SK-N-SH (cell line): Measurements from ENCODE around the gene KCNT1. TPM values are rescaled to one million over a fixed set of nuclear protein-coding genes. Genes with fewer than 3 reads are reported as not detected.

Experiments
- CTCF ChIA-PET: fragments of 300-600, 350-600 bp; formaldehyde crosslinking; extraction: SDS; loops from one replicate; lab custom pipeline; 2021; lab: Yijun Ruan, JAX
- POLR2A ChIA-PET: fragments of 350-600 bp; sonication (Branson Sonifier 250); formaldehyde crosslinking; extraction: SDS; loops from one replicate; lab custom pipeline; 2020; ENCODE audit warnings: antibody characterized with exemption, inconsistent platforms; lab: Yijun Ruan, JAX
- DNase-seq: peaks from one replicate; pipeline ENCODE4 v3.0.0; 2012
- H2AFZ ChIP-seq: fragments of 200-600 bp; sonication (generic); 2 replicates; pipeline ENCODE4 v1.8.1; 2016; ENCODE audit warnings: antibody characterized with exemption, mild to moderate bottlenecking, low read depth
- H3F3A ChIP-seq: fragments of 200-600 bp; sonication (generic); replicated peaks from 2 replicates; pipeline ENCODE3; 2016; ENCODE audit warnings: antibody characterized with exemption, mild to moderate bottlenecking; ENCODE audit not compliant: insufficient read depth
- H3K27ac ChIP-seq, 2 experiments: fragments of 200-500 bp in 1 of 2; fragments of 200-600 bp in 1 of 2; sonication (Bioruptor generic) in 1 of 2; sonication (generic), shearing (Covaris generic) in 1 of 2; 2 replicates each; pipeline versions ENCODE4 v1.5.1 to v1.6.1; 2014 to 2016; ENCODE audit warnings: low read depth in 2 of 2, inconsistent platforms in 1 of 2, low read length in 1 of 2, mild to moderate bottlenecking in 1 of 2, mixed read lengths in 1 of 2
- H3K27me3 ChIP-seq: fragments of 200-600 bp; sonication (generic), shearing (Covaris generic); 2 replicates; pipeline ENCODE4 v1.6.1; 2016; ENCODE audit warnings: mixed run types; ENCODE audit not compliant: insufficient read depth
- H3K36me3 ChIP-seq, 2 experiments: fragments of 200-500 bp in 1 of 2; fragments of 200-600 bp in 1 of 2; sonication (Bioruptor generic) in 1 of 2; sonication (generic) in 1 of 2; replicated peaks in 1 of 2; 2 replicates each; pipeline versions ENCODE3 to v1.5.1; 2014 to 2016; ENCODE audit warnings: low read length in 1 of 2, mild to moderate bottlenecking in 1 of 2; ENCODE audit not compliant: insufficient read depth in 2 of 2, control insufficient read depth in 1 of 2
- H3K4me1 ChIP-seq, 2 experiments: fragments of 200-500 bp in 1 of 2; fragments of 200-600 bp in 1 of 2; sonication (Bioruptor generic) in 1 of 2; sonication (generic), shearing (Covaris generic) in 1 of 2; 2 replicates each; pipeline versions ENCODE4 v1.5.1 to v1.6.1; 2014 to 2016; ENCODE audit warnings: low read depth in 1 of 2, low read length in 1 of 2, mixed run types in 1 of 2; ENCODE audit not compliant: insufficient read depth in 2 of 2, control insufficient read depth in 1 of 2
- H3K4me2 ChIP-seq: fragments of 200-600 bp; sonication (generic), shearing (Covaris generic); 2 replicates; pipeline ENCODE4 v1.6.1; 2017; ENCODE audit warnings: mixed run types
- H3K4me3 ChIP-seq, 2 experiments: fragments of 200-500 bp in 1 of 2; fragments of 200-600 bp in 1 of 2; sonication (Bioruptor generic) in 1 of 2; sonication (generic), shearing (Covaris generic) in 1 of 2; 2 replicates each; pipeline versions ENCODE4 v1.5.1 to v1.8.1; 2014 to 2016; ENCODE audit warnings: low read depth in 2 of 2, inconsistent platforms in 1 of 2, low read length in 1 of 2, mild to moderate bottlenecking in 1 of 2, mixed read lengths in 1 of 2, moderate library complexity in 1 of 2
- H3K79me2 ChIP-seq: fragments of 200-600 bp; sonication (generic); 2 replicates; pipeline ENCODE4 v1.8.1; 2017; ENCODE audit warnings: mild to moderate bottlenecking; ENCODE audit not compliant: insufficient read depth
- H3K9ac ChIP-seq: fragments of 200-600 bp; sonication (generic); 2 replicates; pipeline ENCODE4 v1.6.1; 2017; ENCODE audit warnings: mixed run types
- H3K9me2 ChIP-seq: fragments of 200-600 bp; sonication (generic); 2 replicates; pipeline ENCODE4 v1.6.1; 2017; ENCODE audit warnings: mixed run types
- H3K9me3 ChIP-seq: fragments of 200-600 bp; sonication (generic); 2 replicates; pipeline ENCODE4 v1.6.1; 2017; ENCODE audit warnings: mixed run types, mild to moderate bottlenecking, moderate library complexity
- H4K20me1 ChIP-seq: fragments of 200-600 bp; sonication (generic); 2 replicates; pipeline ENCODE4 v1.6.1; 2017; ENCODE audit warnings: mild to moderate bottlenecking, mixed run types; ENCODE audit not compliant: insufficient read depth
- CHD2 ChIP-seq: fragments of 150-350 bp; IDR thresholded peaks from 2 replicates; pipeline ENCODE4 v1.6.1; 2018; ENCODE audit warnings: low read length; ENCODE audit not compliant: partially characterized antibody
- EP300 ChIP-seq, 2 experiments: IDR thresholded peaks; 2 replicates each; pipeline versions ENCODE4 v1.4.0 to v1.6.1; 2012; ENCODE audit warnings: borderline replicate concordance in 1 of 2, low read depth in 1 of 2, low read length in 1 of 2
- FOXJ3 ChIP-seq: sonication (generic); formaldehyde crosslinking; IDR thresholded peaks from 2 replicates; pipeline ENCODE4 v1.5.1; 2020; ENCODE audit warnings: mild to moderate bottlenecking, missing genetic modification reagents
- NRF1 ChIP-seq: IDR thresholded peaks from 2 replicates; pipeline ENCODE4 v1.6.1; 2012; ENCODE audit warnings: low read depth, mild to moderate bottlenecking, low read length
- RAD21 ChIP-seq: IDR thresholded peaks from 2 replicates; pipeline ENCODE4 v1.6.1; 2012; ENCODE audit warnings: mild to moderate bottlenecking, low read length
- RCOR1 ChIP-seq: fragments of 150-350 bp; IDR thresholded peaks from 2 replicates; pipeline ENCODE4 v1.6.1; 2017; ENCODE audit warnings: antibody characterized with exemption, low read length
- TAF1 ChIP-seq: IDR thresholded peaks from 2 replicates; pipeline ENCODE4 v1.6.1; 2012; ENCODE audit warnings: low read depth, mild to moderate bottlenecking, low read length, moderate library complexity, borderline replicate concordance
- WGBS: methylation state at CpG from one replicate; pipeline ENCODE4 v1.1.6; 2017; ENCODE audit warnings: low lambda C conversion rate; 5-methylcytosine and 5-hydroxymethylcytosine counted together
- polyA plus RNA-seq, 3 experiments: library from polyadenylated mRNA; depleted of rRNA; stranded (reverse); fragments of >200 nt; gene quantifications; 2 replicates each; pipeline ENCODE4 v1.2.3, GENCODE V29; 2012
- TF ChIP-seq, protein P1 (sequence below): IDR thresholded peaks from 2 replicates; pipeline ENCODE4 v1.4.0; 2012; ENCODE audit warnings: low read depth, borderline replicate concordance
- TF ChIP-seq, protein P2 (sequence below): fragments of 200-600 bp; sonication (generic); IDR thresholded peaks from 2 replicates; pipeline ENCODE4 v1.6.1; 2017; ENCODE audit warnings: antibody characterized with exemption, mild to moderate bottlenecking, moderate library complexity
- TF ChIP-seq, protein P3 (sequence below): IDR thresholded peaks from 2 replicates; pipeline ENCODE4; 2012
- TF ChIP-seq, protein P4 (sequence below): fragments of 150-350 bp; IDR thresholded peaks from 2 replicates; pipeline ENCODE4 v1.6.1; 2017; ENCODE audit warnings: antibody characterized with exemption, low read length, low read depth, borderline replicate concordance

The KCNT1 gene
- polyA plus RNA-seq, 1 of the 3 experiments (the other 2 are of a cell fraction), result 0.08 TPM

DNA sequence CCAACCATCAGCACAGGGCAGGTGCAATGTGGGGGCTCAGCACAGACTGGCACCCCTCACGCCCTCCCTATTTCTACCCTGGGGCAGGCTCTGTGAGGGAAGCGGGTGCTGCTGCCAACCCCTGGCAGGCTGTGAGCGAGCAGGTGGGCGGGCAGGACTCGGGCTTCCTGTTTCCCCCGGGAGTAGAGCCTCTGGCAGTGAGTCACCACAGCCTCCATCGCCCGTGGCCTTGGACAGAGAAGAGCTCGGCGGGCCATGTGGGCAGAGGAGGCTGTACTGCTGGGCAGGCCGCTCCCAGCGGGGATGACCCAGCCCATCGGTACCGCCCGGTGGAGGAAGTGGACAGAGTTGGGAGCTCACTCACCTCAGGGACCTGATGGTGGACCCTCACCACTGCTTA lies 16.6 kb downstream of the KCNT1 start:
- peaks cover 0 to 14% of the 10 kb centered on the region in 2 experiments; a peak in 1 of 4 replicates for H3K4me1 ChIP-seq
- ChIA-PET CTCF (interaction anchor here (4.1 kb wide), 1 partner anchor 15 kb away, joined by 32 read pairs; the partner anchor contains the start of gene KCNT1), POLR2A (interaction anchor here (1.1 kb wide), 1 partner anchor 237 kb away, joined by 4 read pairs; no protein-coding TSS in a partner anchor)
- no peak for DNase-seq
- 50% methylated on average over 4 of the region's 15 CpGs for WGBS
- H4K20me1 ChIP-seq, result no peaks in the 10 kb centered on the region
- no peaks in the 10 kb centered on the region for H3F3A ChIP-seq
- no peaks in the 10 kb centered on the region for H3K27me3 ChIP-seq
- H3K36me3 ChIP-seq, result no peaks in the 10 kb centered on the region
- no peaks in the 10 kb centered on the region for H3K79me2 ChIP-seq
- no peak overlapping the region for H3K4me3 ChIP-seq
- H3K9me3 ChIP-seq, result no peaks in the 10 kb centered on the region
- H2AFZ ChIP-seq, result no peak overlapping the region
- no peak overlapping the region for H3K27ac ChIP-seq
- no peaks in the 10 kb centered on the region for H3K9me2 ChIP-seq
- H3K4me2 ChIP-seq, result no peak overlapping the region
- H3K9ac ChIP-seq, result no peak overlapping the region
- TF ChIP-seq EP300 (IDR thresholded peaks at IDR 0.05; ENCODE audit: borderline replicate concordance in 1 of 2, low read depth in 1 of 2, low read length in 1 of 2) (no peak), FOXJ3 (CRISPR knock-in tag) (no peak), TAF1 (no peak), NRF1 (no peak), RCOR1 (no peak), RAD21 (no peak), CHD2 (no peak)
- TF ChIP-seq, protein P1, sequence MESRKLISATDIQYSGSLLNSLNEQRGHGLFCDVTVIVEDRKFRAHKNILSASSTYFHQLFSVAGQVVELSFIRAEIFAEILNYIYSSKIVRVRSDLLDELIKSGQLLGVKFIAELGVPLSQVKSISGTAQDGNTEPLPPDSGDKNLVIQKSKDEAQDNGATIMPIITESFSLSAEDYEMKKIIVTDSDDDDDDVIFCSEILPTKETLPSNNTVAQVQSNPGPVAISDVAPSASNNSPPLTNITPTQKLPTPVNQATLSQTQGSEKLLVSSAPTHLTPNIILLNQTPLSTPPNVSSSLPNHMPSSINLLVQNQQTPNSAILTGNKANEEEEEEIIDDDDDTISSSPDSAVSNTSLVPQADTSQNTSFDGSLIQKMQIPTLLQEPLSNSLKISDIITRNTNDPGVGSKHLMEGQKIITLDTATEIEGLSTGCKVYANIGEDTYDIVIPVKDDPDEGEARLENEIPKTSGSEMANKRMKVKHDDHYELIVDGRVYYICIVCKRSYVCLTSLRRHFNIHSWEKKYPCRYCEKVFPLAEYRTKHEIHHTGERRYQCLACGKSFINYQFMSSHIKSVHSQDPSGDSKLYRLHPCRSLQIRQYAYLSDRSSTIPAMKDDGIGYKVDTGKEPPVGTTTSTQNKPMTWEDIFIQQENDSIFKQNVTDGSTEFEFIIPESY, result no peak
- TF ChIP-seq, protein P2, sequence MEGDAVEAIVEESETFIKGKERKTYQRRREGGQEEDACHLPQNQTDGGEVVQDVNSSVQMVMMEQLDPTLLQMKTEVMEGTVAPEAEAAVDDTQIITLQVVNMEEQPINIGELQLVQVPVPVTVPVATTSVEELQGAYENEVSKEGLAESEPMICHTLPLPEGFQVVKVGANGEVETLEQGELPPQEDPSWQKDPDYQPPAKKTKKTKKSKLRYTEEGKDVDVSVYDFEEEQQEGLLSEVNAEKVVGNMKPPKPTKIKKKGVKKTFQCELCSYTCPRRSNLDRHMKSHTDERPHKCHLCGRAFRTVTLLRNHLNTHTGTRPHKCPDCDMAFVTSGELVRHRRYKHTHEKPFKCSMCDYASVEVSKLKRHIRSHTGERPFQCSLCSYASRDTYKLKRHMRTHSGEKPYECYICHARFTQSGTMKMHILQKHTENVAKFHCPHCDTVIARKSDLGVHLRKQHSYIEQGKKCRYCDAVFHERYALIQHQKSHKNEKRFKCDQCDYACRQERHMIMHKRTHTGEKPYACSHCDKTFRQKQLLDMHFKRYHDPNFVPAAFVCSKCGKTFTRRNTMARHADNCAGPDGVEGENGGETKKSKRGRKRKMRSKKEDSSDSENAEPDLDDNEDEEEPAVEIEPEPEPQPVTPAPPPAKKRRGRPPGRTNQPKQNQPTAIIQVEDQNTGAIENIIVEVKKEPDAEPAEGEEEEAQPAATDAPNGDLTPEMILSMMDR, result no peak
- TF ChIP-seq, protein P3, sequence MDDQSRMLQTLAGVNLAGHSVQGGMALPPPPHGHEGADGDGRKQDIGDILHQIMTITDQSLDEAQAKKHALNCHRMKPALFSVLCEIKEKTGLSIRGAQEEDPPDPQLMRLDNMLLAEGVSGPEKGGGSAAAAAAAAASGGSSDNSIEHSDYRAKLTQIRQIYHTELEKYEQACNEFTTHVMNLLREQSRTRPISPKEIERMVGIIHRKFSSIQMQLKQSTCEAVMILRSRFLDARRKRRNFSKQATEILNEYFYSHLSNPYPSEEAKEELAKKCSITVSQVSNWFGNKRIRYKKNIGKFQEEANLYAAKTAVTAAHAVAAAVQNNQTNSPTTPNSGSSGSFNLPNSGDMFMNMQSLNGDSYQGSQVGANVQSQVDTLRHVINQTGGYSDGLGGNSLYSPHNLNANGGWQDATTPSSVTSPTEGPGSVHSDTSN, result no peak
- TF ChIP-seq, protein P4, sequence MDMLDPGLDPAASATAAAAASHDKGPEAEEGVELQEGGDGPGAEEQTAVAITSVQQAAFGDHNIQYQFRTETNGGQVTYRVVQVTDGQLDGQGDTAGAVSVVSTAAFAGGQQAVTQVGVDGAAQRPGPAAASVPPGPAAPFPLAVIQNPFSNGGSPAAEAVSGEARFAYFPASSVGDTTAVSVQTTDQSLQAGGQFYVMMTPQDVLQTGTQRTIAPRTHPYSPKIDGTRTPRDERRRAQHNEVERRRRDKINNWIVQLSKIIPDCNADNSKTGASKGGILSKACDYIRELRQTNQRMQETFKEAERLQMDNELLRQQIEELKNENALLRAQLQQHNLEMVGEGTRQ, result no peak
